HG03060 (cell line): ENCODE measurements around the gene HOXA3.

Source experiments
- ATAC-seq: cut with Tn5 transposase; IDR thresholded peaks from one replicate; pipeline ENCODE4 v1.9.1; 2021; ENCODE audit warnings: low read depth, moderate number of reproducible peaks; ENCODE audit not compliant: unreplicated experiment

The HOXA3 gene

GRCh38 chr7:27189997-27190748 lies 37.8 kb upstream of the HOXA3 start:
- ATAC-seq, result no peak

- no peak for ATAC-seq
Observed at GRCh38 chr7:27189295-27189996, 37.1 kb upstream of the HOXA3 start.

GRCh38 chr7:27188386-27189294 lies 36.3 kb upstream of the HOXA3 start:
- no peak for ATAC-seq

- no peak for ATAC-seq
Observed at GRCh38 chr7:27187475-27188385, 35.3 kb upstream of the HOXA3 start.

- ATAC-seq, result no peak
Observed at GRCh38 chr7:27186668-27187474, 34.5 kb upstream of the HOXA3 start.

GRCh38 chr7:27185854-27186667 lies 33.7 kb upstream of the HOXA3 start:
- ATAC-seq, result no peak

GRCh38 chr7:27185013-27185853 lies 32.9 kb upstream of the HOXA3 start, which contains the start of gene HOXA11:
HOXA11 (minus strand) TSS chr7:27185232; CDS start chr7:27185144, 88 bp downstream.
- ATAC-seq, result no peak

- ATAC-seq, result no peak
Observed at GRCh38 chr7:27184337-27185012, 32.1 kb upstream of the HOXA3 start.

GRCh38 chr7:27183682-27184336 lies 31.4 kb upstream of the HOXA3 start:
- no peak for ATAC-seq

- ATAC-seq, result no peak
Observed at GRCh38 chr7:27182861-27183681, 30.7 kb upstream of the HOXA3 start.

- no peak for ATAC-seq
Observed at GRCh38 chr7:27182285-27182841, 30.0 kb upstream of the HOXA3 start.

- ATAC-seq, result no peak
Observed at GRCh38 chr7:27181795-27182275, 29.5 kb upstream of the HOXA3 start.

GRCh38 chr7:27180431-27181420 lies 28.3 kb upstream of the HOXA3 start:
- no peak for ATAC-seq
